Effector memory CD4-positive, alpha-beta T cell (primary cell): ENCODE measurements around the gene FRZB.
A peak's percentile ranks its signal among the peaks of the same experiment; 100 is the strongest.

Experiments used
- DNase-seq, 3 donors: peaks; one replicate each; pipeline ENCODE4 v3.0.0-alpha.2; 2020
- H3K27ac ChIP-seq: 2 replicates; pipeline ENCODE4 v1.7.0; 2013; ENCODE audit warnings: mild to moderate bottlenecking, low read length, moderate library complexity; ENCODE audit not compliant: insufficient read depth, poor library complexity, severe bottlenecking
- H3K27me3 ChIP-seq: replicated peaks from 2 replicates; pipeline ENCODE4 v1.7.0; 2013; ENCODE audit warnings: mild to moderate bottlenecking, low read length; ENCODE audit not compliant: insufficient read depth, control insufficient read depth, poor library complexity, severe bottlenecking
- H3K36me3 ChIP-seq: 2 replicates; pipeline ENCODE4 v1.7.0; 2013; ENCODE audit warnings: mild to moderate bottlenecking, low read length, moderate library complexity; ENCODE audit not compliant: control insufficient read depth, insufficient read depth
- H3K4me1 ChIP-seq: 2 replicates; pipeline ENCODE4 v1.7.0; 2013; ENCODE audit warnings: low read length, mild to moderate bottlenecking; ENCODE audit not compliant: control insufficient read depth, insufficient read depth, poor library complexity, severe bottlenecking
- H3K4me3 ChIP-seq: 2 replicates; pipeline ENCODE4 v1.7.0; 2013; ENCODE audit warnings: low read length, low read depth, mild to moderate bottlenecking; ENCODE audit not compliant: insufficient read depth, poor library complexity, severe bottlenecking
- H3K9me3 ChIP-seq: 2 replicates; pipeline ENCODE4 v1.7.0; 2013; ENCODE audit warnings: mild to moderate bottlenecking, low read length, moderate library complexity; ENCODE audit not compliant: control insufficient read depth
- total RNA-seq, 3 donors: gene quantifications; one replicate each; lab custom pipeline; 2026; lab: John Stamatoyannopoulos, UW

FRZB gene
- 0 reads per million in 3 donors for total RNA-seq

DNA sequence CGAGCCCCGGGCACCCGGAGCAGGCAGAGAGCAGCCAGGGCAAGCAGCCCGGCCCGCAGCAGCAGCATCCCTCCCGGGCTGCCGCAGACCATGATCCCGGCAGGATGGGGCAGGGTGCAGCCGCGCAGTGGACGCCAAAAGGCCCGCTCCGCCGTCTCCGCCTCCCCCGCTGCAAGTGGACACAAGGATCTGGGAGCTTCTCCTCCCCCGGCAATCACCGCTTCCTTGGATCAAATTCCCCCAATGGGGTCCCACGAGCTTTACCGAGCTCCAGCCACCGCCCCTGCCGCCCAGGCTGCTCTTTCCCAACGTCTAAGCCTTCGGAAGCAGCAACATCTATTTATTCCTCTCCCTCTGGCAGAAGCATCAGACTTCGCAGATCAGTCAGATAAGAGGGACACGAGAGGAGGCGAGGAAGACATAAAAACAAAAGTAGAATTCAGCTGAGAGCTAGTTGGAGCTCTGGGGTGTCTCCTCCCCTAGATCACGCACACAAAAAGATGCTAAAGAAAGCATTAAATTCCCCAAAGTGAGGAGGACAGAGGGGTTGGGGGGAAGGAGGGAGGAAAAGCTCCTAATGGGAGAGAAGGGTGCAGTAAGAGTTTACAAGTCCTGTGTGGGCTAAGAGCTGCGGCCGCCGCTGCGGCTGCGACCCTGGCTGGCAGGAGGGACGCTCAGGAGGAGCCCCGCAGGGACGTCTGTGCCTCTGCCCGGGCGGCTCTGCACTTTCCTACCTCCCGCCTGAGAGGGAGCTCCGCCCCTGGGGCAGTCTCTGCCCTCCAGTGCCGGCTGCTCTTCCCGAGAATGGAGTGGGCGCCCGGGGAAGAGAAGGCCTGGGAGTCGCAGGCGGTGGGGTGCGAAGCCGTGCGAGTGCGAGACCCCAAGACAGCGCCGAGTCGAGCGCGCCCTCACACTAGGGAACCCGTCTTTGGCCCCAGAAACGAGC, at the start of gene FRZB:
Gene FRZB, minus strand, starts transcription at position 177 of the 946 bp plus-strand sequence. Its CDS starts 85 bp downstream, at position 92.
- peaks cover 4% of the 10 kb centered on the region for H3K27me3 ChIP-seq
- H3K9me3 ChIP-seq: no peaks in the 10 kb centered on the region
- H3K4me3 ChIP-seq: peak within 1 kb of the TSS; percentile 34
- H3K36me3 ChIP-seq: no peaks in the 10 kb centered on the region
- no peak for DNase-seq
- peaks cover 9% of the 10 kb centered on the region for H3K4me1 ChIP-seq
- no peak within 1 kb of the TSS for H3K27ac ChIP-seq

GRCh38 chr2:182915369-182916326, 49.2 kb upstream of the FRZB start:
- no peak overlapping the region for H3K27ac ChIP-seq
- H3K4me1 ChIP-seq: no peaks in the 10 kb centered on the region
- no peaks in the 10 kb centered on the region for H3K27me3 ChIP-seq
- no peaks in the 10 kb centered on the region for H3K9me3 ChIP-seq
- H3K36me3 ChIP-seq: no peaks in the 10 kb centered on the region
- DNase-seq: no peak
- no peak overlapping the region for H3K4me3 ChIP-seq

GRCh38 chr2:182914852-182915251, 48.4 kb upstream of the FRZB start:
- Histone ChIP-seq H3K4me1 (no peaks in the 10 kb centered on the region), H3K27me3 (no peaks in the 10 kb centered on the region), H3K9me3 (no peaks in the 10 kb centered on the region)

DNA sequence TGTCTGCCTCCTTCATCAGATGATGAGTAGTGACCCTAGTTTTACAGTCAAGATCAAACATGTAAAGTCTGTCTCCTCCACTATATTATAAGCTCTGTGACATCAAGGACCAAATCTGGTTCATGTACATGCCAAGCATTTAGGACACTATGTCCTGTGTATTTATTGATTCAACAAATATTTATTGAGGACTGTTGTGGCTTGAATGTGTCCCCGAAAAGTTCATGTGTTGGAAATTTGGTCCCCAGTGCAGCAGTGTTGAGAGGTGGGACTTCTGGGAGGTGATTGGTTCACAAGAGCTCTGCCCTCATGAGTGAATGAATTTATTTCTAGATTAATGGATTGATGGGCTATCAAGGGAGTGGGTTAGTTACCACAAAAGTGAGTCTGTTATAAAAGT, 46.6 kb upstream of the FRZB start:
- H3K4me3 ChIP-seq: no peak overlapping the region
- H3K9me3 ChIP-seq: no peaks in the 10 kb centered on the region
- H3K27ac ChIP-seq: no peak overlapping the region

More at GRCh38 chr2:182914852-182915251, 48.4 kb upstream of the FRZB start:
- H3K36me3 ChIP-seq: no peaks in the 10 kb centered on the region
- no peak for DNase-seq
- H3K4me3 ChIP-seq: no peak overlapping the region
- no peak overlapping the region for H3K27ac ChIP-seq

GRCh38 chr2:182912518-182912915, 46.1 kb upstream of the FRZB start:
- Histone ChIP-seq H3K36me3 (no peaks in the 10 kb centered on the region), H3K27me3 (no peaks in the 10 kb centered on the region), H3K4me1 (no peaks in the 10 kb centered on the region), H3K27ac (no peak overlapping the region), H3K9me3 (no peaks in the 10 kb centered on the region), H3K4me3 (no peak overlapping the region)
- no peak for DNase-seq

More for the DNA sequence above, 46.6 kb upstream of the FRZB start:
- Histone ChIP-seq H3K27me3 (no peaks in the 10 kb centered on the region), H3K36me3 (no peaks in the 10 kb centered on the region), H3K4me1 (no peaks in the 10 kb centered on the region)
- no peak for DNase-seq

DNA sequence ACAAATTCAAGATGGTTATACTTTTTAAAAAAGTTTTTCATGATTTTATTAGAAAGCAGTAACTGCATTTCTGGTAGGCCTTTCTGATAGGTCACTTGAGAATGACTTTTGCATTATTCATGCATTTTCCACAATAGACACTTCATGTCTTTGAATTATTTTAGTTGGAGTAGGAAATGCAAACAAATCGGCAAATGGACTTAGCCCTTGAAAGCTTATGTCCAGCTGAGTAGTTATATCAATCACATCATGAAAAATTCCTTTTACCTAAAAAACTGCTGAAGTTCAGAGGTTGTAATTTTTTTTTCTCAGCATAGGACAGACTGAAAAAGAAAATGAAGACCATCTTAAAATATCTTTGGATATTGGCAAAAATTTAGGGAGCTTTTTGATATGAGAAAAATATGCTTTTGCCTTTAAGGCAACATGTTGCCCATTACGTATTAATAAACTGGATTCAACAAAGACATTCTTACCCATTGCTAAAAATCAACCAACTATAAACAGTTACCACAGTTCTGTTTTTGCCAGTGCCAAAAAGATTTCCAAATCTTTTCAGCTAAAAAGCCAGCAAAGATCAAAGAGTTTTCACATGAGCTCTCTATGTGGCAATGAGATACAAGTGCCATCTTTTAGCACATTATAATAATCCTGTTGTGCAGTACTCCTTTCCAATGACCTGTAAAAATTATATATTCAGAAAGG, 45.5 kb upstream of the FRZB start:
- no peaks in the 10 kb centered on the region for H3K9me3 ChIP-seq
- H3K27ac ChIP-seq: no peak overlapping the region
- H3K4me3 ChIP-seq: no peak overlapping the region
- H3K4me1 ChIP-seq: no peaks in the 10 kb centered on the region
- no peaks in the 10 kb centered on the region for H3K27me3 ChIP-seq
- no peak for DNase-seq
- H3K36me3 ChIP-seq: no peaks in the 10 kb centered on the region

DNA sequence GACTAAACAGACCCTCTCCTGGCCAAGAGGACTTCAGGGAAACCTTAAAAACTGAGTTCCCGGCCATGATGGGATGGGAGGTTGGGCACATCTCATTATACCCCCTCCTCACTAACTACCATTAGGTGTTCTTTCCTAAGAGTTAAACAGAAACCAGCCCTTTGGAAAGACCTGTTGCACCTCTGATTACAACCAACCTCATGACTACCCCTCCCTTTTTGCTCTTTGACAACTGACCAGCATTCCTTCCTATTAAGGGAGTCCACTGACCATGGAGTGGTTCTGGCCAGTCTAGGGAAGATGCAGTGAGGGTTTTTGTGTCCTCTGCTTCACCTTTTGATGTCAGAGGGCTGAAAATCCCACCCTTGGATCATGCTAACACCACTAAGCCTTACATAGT, 44.5 kb upstream of the FRZB start:
- no peaks in the 10 kb centered on the region for H3K27me3 ChIP-seq
- H3K27ac ChIP-seq: no peak overlapping the region
- H3K4me1 ChIP-seq: no peaks in the 10 kb centered on the region
- H3K36me3 ChIP-seq: no peaks in the 10 kb centered on the region
- H3K4me3 ChIP-seq: no peak overlapping the region
- DNase-seq: no peak
- H3K9me3 ChIP-seq: no peaks in the 10 kb centered on the region

- no peak for DNase-seq
- Histone ChIP-seq H3K36me3 (no peaks in the 10 kb centered on the region), H3K9me3 (no peaks in the 10 kb centered on the region), H3K4me3 (no peak overlapping the region), H3K4me1 (no peaks in the 10 kb centered on the region), H3K27me3 (no peaks in the 10 kb centered on the region), H3K27ac (no peak overlapping the region)
Measured at GRCh38 chr2:182907081-182907830, 40.8 kb upstream of the FRZB start.

- H3K9me3 ChIP-seq: no peaks in the 10 kb centered on the region
Measured at GRCh38 chr2:182906454-182906853, 40.0 kb upstream of the FRZB start.

More at GRCh38 chr2:182906454-182906853, 40.0 kb upstream of the FRZB start:
- H3K4me3 ChIP-seq: no peak overlapping the region
- H3K4me1 ChIP-seq: no peaks in the 10 kb centered on the region
- no peak overlapping the region for H3K27ac ChIP-seq
- DNase-seq: no peak
- H3K27me3 ChIP-seq: no peaks in the 10 kb centered on the region
- no peaks in the 10 kb centered on the region for H3K36me3 ChIP-seq
